HEK293T (cell line): Measurements from ENCODE around the gene SPX.

Experiments
- ARNT ChIP-seq: fragments of 450-650 bp; IDR thresholded peaks from 2 replicates; pipeline ENCODE4 v1.6.1; 2017; ENCODE audit warnings: mild to moderate bottlenecking
- BHLHE40 ChIP-seq: fragments of 450-650 bp; IDR thresholded peaks from 2 replicates; pipeline ENCODE4 v1.6.1; 2016; ENCODE audit warnings: mild to moderate bottlenecking, moderate library complexity, borderline replicate concordance
- ELF4 ChIP-seq: fragments of 450-650 bp; IDR thresholded peaks from 2 replicates; pipeline ENCODE4 v1.6.1; 2017; ENCODE audit warnings: antibody characterized with exemption
- FOXA1 ChIP-seq: fragments of 450-650 bp; IDR thresholded peaks from 2 replicates; pipeline ENCODE4 v1.6.1; 2016; ENCODE audit warnings: mild to moderate bottlenecking
- FOXK2 ChIP-seq: fragments of 450-650 bp; IDR thresholded peaks from 2 replicates; pipeline ENCODE4 v1.6.1; 2016; ENCODE audit warnings: mild to moderate bottlenecking
- FOXM1 ChIP-seq: fragments of 450-650 bp; IDR thresholded peaks from 2 replicates; pipeline ENCODE4 v1.6.1; 2017; ENCODE audit warnings: mild to moderate bottlenecking, borderline replicate concordance
- HDGF ChIP-seq: fragments of 450-650 bp; IDR thresholded peaks from 2 replicates; pipeline ENCODE4 v1.6.1; 2017; ENCODE audit warnings: antibody characterized with exemption, borderline replicate concordance
- L3MBTL2 ChIP-seq: fragments of 450-650 bp; conservative IDR thresholded peaks from 2 replicates; pipeline ENCODE4 v1.6.1; 2016; ENCODE audit warnings: mild to moderate bottlenecking
- NFRKB ChIP-seq: fragments of 450-650 bp; IDR thresholded peaks from 2 replicates; pipeline ENCODE4 v1.6.1; 2016; ENCODE audit warnings: mild to moderate bottlenecking, moderate library complexity
- SP1 ChIP-seq: fragments of 450-650 bp; IDR thresholded peaks from 2 replicates; pipeline ENCODE4 v1.6.1; 2017
- SUZ12 ChIP-seq: fragments of 450-650 bp; IDR thresholded peaks from 2 replicates; pipeline ENCODE4 v1.6.1; 2016; ENCODE audit warnings: mild to moderate bottlenecking
- TARDBP ChIP-seq: fragments of 450-650 bp; IDR thresholded peaks from 2 replicates; pipeline ENCODE4 v1.6.1; 2016
- ZNF384 ChIP-seq: fragments of 450-650 bp; IDR thresholded peaks from 2 replicates; pipeline ENCODE4 v1.6.1; 2016

GRCh38 chr12:21545557-21545956 lies 19.5 kb downstream of the SPX start:
- TF ChIP-seq SP1 (no peak), L3MBTL2 (no peak), FOXM1 (no peak), HDGF (no peak), BHLHE40 (no peak), TARDBP (no peak), ELF4 (no peak), SUZ12 (no peak), ZNF384 (no peak), FOXA1 (no peak), FOXK2 (no peak), ARNT (no peak), NFRKB (no peak)
